HepG2 (cell line): ENCODE results near the gene SGF29. TPM values are rescaled to one million over a fixed set of nuclear protein-coding genes. Genes with fewer than 3 reads are reported as not detected.

Experiments
- ARID2 ChIP-seq: sonication (generic); formaldehyde crosslinking; IDR thresholded peaks from 2 replicates; pipeline ENCODE4 v1.8.1; 2022; ENCODE audit warnings: mild to moderate bottlenecking, missing genetic modification reagents, borderline replicate concordance
- CC2D1A ChIP-seq: sonication (generic); formaldehyde crosslinking; IDR thresholded peaks from 2 replicates; pipeline ENCODE4 v1.8.1; 2023; ENCODE audit warnings: mild to moderate bottlenecking, missing genetic modification reagents
- E2F2 ChIP-seq: sonication (generic); formaldehyde crosslinking; IDR thresholded peaks from 2 replicates; pipeline ENCODE4 v1.4.0; 2020; ENCODE audit warnings: missing genetic modification reagents, borderline replicate concordance
- ERF ChIP-seq: IDR thresholded peaks from 2 replicates; pipeline ENCODE4 v1.6.1; 2018; ENCODE audit warnings: missing biosample characterization, missing genetic modification reagents
- ISL2 ChIP-seq: sonication (generic); formaldehyde crosslinking; IDR thresholded peaks from 2 replicates; pipeline ENCODE4 v1.5.0; 2020; ENCODE audit warnings: missing genetic modification reagents
- LCORL ChIP-seq, 2 experiments: fragments of 450-650 bp in 1 of 2; sonication (generic) in 1 of 2; formaldehyde crosslinking in 1 of 2; IDR thresholded peaks; 2 replicates each; pipeline versions ENCODE4 v1.5.0 to v1.6.1; 2017 to 2020; ENCODE audit warnings: antibody characterized with exemption in 1 of 2, missing genetic modification reagents in 1 of 2
- NR2F6 ChIP-seq, 2 experiments: IDR thresholded peaks; 2 replicates each; pipeline ENCODE4 v1.6.1; 2016; ENCODE audit warnings: antibody characterized with exemption in 1 of 2, mild to moderate bottlenecking in 1 of 2
- PAXIP1 ChIP-seq: sonication (generic); formaldehyde crosslinking; conservative IDR thresholded peaks from 2 replicates; pipeline ENCODE4 v1.4.0; 2020; ENCODE audit warnings: mild to moderate bottlenecking, missing genetic modification reagents, moderate library complexity
- RXRB ChIP-seq: IDR thresholded peaks from 2 replicates; pipeline ENCODE4 v1.6.1; 2016; ENCODE audit warnings: borderline replicate concordance, missing genetic modification reagents, missing compliant biosample characterization
- SALL1 ChIP-seq: sonication (generic); formaldehyde crosslinking; IDR thresholded peaks from 2 replicates; pipeline ENCODE4 v1.8.0; 2022; ENCODE audit warnings: mild to moderate bottlenecking, missing genetic modification reagents
- SAP130 ChIP-seq: IDR thresholded peaks from 2 replicates; pipeline ENCODE4 v1.6.1; 2016; ENCODE audit warnings: low read depth
- SSRP1 ChIP-seq: IDR thresholded peaks from 2 replicates; pipeline ENCODE4 v1.6.1; 2016; ENCODE audit warnings: control low read depth
- TFE3 ChIP-seq: IDR thresholded peaks from 2 replicates; pipeline ENCODE4 v1.6.1; 2016
- ZBTB14 ChIP-seq: sonication (generic); formaldehyde crosslinking; IDR thresholded peaks from 2 replicates; pipeline ENCODE4 v1.4.0; 2020; ENCODE audit warnings: missing genetic modification reagents
- ZFX ChIP-seq: sonication (generic); formaldehyde crosslinking; IDR thresholded peaks from 2 replicates; pipeline ENCODE4 v1.4.0; 2020; ENCODE audit warnings: mild to moderate bottlenecking, low read depth, missing genetic modification reagents, moderate library complexity
- polyA plus RNA-seq, 8 experiments: library from polyadenylated mRNA; depleted of rRNA in 3 of 8; stranded (reverse) in 7 of 8; unstranded in 1 of 8; fragments of >200 nt; fragmentation: Illumina TruSeq in 4 of 8; extraction: Trizol in 4 of 8; gene quantifications; 2 replicates each; pipeline versions ENCODE4 v1.2.1 to v1.2.3, GENCODE V29; 2011 to 2016; ENCODE audit warnings: low read depth in 4 of 8, missing spikeins in 1 of 8, mixed read lengths in 1 of 8; ENCODE audit not compliant: insufficient read depth in 1 of 8
- total RNA-seq, 5 experiments: library from RNA; depleted of rRNA; stranded (reverse); fragments of >200 nt; fragmentation: Illumina TruSeq; extraction: Trizol; gene quantifications; 2 replicates each; pipeline ENCODE4 v1.2.3, GENCODE V29; 2016; ENCODE audit warnings: low read depth in 1 of 5

SGF29 gene
- total and polyA plus RNA-seq, 2 of the 13 experiments (the other 11 are each of a cell fraction or from before 2014, with no cell fraction given): 5.0 to 29.4 TPM

- no peak for TF ChIP-seq LCORL (IDR thresholded peaks at IDR 0.05)
- peak; percentile 81; the same call in 1 of the 2 replicates for TF ChIP-seq LCORL (CRISPR knock-in tag; IDR thresholded peaks at IDR 0.05)
- TF ChIP-seq PAXIP1 (CRISPR knock-in tag): peak; percentile 77
- TF ChIP-seq ERF (CRISPR knock-in tag): 0 out of 2 replicates have a peak, but pooled peaks have one; percentile 27
- no peak for TF ChIP-seq ZBTB14 (CRISPR knock-in tag)
- peak; percentile 25; the same call in 1 of the 2 replicates for TF ChIP-seq ZFX
- peak; percentile 73 for TF ChIP-seq NR2F6 (IDR thresholded peaks at IDR 0.05)
- peak; percentile 62 for TF ChIP-seq NR2F6 (CRISPR knock-in tag; IDR thresholded peaks at IDR 0.05)
- peak; percentile 78; the same call in 1 of the 2 replicates for TF ChIP-seq ARID2 (CRISPR knock-in tag)
- no peak for TF ChIP-seq CC2D1A (CRISPR knock-in tag)
- TF ChIP-seq SSRP1 (CRISPR knock-in tag): 0 out of 2 replicates have a peak, but pooled peaks have one; percentile 22
- peak; percentile 62; the same call in 1 of the 2 replicates for TF ChIP-seq RXRB (CRISPR knock-in tag)
- peak; percentile 59 for TF ChIP-seq SALL1 (CRISPR knock-in tag)
- TF ChIP-seq E2F2 (CRISPR knock-in tag): no peak
- TF ChIP-seq ISL2 (CRISPR knock-in tag): peak; percentile 40; the same call in 1 of the 2 replicates
- peak; percentile 90 for TF ChIP-seq TFE3 (CRISPR knock-in tag)
- peak; percentile 46; the same call in 1 of the 2 replicates for TF ChIP-seq SAP130 (CRISPR knock-in tag)
Measured at GRCh38 chr16:28528463-28528867, 25.3 kb upstream of the SGF29 start (continued).
